Body of pancreas (tissue), 4 donors: Measurements from ENCODE around the gene NSMCE1. TPM values are rescaled to one million over a fixed set of nuclear protein-coding genes. Genes with fewer than 3 reads are reported as not detected.
A peak's percentile ranks its signal among the peaks of the same experiment; 100 is the strongest.

Experiments used
- ATAC-seq: fragments of 150-250 bp; one replicate; pipeline ENCODE4 v1.9.1; 2016
- DNase-seq, 4 donors: peaks; one replicate each; pipeline ENCODE4 v3.0.0-alpha.2; 2019
- H3K27ac ChIP-seq, 4 donors: fragments of 200-600 bp; sonication (generic); 1 replicate in 3 of 4; 2 replicates in 1 of 4; pipeline versions ENCODE4 v1.5.1 to v1.6.1; 2016 to 2019; ENCODE audit warnings: mild to moderate bottlenecking in 1 of 4, mixed read lengths in 1 of 4, moderate library complexity in 1 of 4
- H3K27me3 ChIP-seq, 2 donors: fragments of 200-600 bp; sonication (generic); one replicate each; pipeline ENCODE4 v1.6.0; 2016; ENCODE audit warnings: mild to moderate bottlenecking in 1 of 2
- H3K36me3 ChIP-seq, 2 donors: fragments of 200-600 bp; sonication (generic); replicated peaks in 1 of 2; 2 replicates each; pipeline ENCODE4 v1.5.1; 2016; ENCODE audit warnings: low read depth in 2 of 2; ENCODE audit not compliant: insufficient read depth in 1 of 2
- H3K4me1 ChIP-seq: fragments of 200-600 bp; sonication (generic); one replicate; pipeline ENCODE4 v1.6.0; 2016
- H3K4me3 ChIP-seq, 2 donors: fragments of 200-600 bp; sonication (generic); 1 replicate in 1 of 2; 2 replicates in 1 of 2; pipeline ENCODE4 v1.5.1; 2016 to 2019
- H3K9me3 ChIP-seq, 3 donors: fragments of 200-600 bp; sonication (generic); 1 replicate in 2 of 3; 2 replicates in 1 of 3; pipeline ENCODE4 v1.5.1; 2016
- POLR2A ChIP-seq, 3 donors: fragments of 450-650 bp; IDR thresholded peaks; one replicate each; pipeline ENCODE4 v1.6.1; 2016; ENCODE audit warnings: antibody characterized with exemption in 3 of 3, mild to moderate bottlenecking in 2 of 3
- WGBS, 2 donors: methylation state at CpG; one replicate each; pipeline ENCODE4 v1.1.5; 2017; 5-methylcytosine and 5-hydroxymethylcytosine counted together
- intact Hi-C: fragments of 100-400 bp; cut with DNase I; formaldehyde crosslinking; loops from one replicate; pipeline ENCODE4 v1.15.1; 2023
- total RNA-seq, 2 donors: library from RNA; depleted of rRNA; stranded (reverse); fragments of >200 nt; gene quantifications; one replicate each; pipeline ENCODE4 v1.1.0, GENCODE V29; 2016
- TF ChIP-seq, protein P1 (sequence below), 7 experiments: fragments of 450-650 bp in 4 of 7; fragments of 200-600 bp in 3 of 7; sonication (generic) in 3 of 7; IDR thresholded peaks; one replicate each; pipeline ENCODE4 v1.5.1; 2016 to 2019; ENCODE audit warnings: antibody characterized with exemption in 7 of 7

The NSMCE1 gene
- total RNA-seq, 2 donors from 2014 or later: 20.1 to 29.1 TPM

DNA sequence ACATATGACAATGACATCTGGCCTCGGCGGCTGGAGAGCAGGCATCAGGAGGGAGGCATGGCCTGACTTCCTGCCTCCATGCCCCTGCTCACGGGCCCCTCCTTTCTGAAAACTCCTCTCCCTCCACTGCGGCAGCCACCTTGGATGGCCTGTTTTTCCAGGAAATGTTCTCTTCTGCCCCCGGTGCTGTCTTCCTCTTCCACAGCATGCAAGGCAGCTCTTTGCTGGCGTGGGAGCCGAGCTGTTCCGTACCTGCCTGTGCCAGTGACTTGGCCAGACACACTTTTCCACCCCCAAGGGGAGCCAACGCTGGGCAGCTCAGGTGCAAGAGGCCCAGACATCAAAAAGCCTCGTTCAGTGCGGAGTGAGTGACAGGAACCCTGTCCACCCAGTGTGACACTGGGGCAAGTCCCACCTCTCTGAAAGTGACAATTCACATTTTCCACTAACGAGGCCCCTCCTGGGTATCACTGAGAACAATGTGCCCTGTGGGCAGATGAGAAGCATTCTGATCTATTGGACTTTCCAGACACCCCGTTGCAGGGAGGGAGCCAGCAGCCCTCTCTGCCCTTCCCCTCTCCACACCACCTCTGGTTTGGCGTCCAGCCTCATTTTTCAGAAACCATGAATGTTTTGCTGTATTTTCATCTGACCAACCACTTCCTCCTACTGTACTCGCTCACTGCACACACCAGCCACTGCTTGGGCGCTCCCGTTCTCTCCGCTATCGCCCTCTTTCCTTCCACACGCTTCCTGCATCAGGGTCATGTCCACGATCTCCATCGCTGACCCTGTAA, 31.2 kb downstream of the NSMCE1 start:
- H3K9me3 ChIP-seq: no peaks in the 10 kb centered on the region
- DNase-seq (peak in 1 of 4 donors; percentile 46), ATAC-seq (peak; percentile 22)
- intact Hi-C loops: loop anchor here (10.0 kb wide), 2 partner anchors 77 to 137 kb away; partner anchors contain the start of gene IL4R
- no peak for TF ChIP-seq POLR2A (IDR thresholded peaks at IDR 0.05)
- TF ChIP-seq, protein P1, sequence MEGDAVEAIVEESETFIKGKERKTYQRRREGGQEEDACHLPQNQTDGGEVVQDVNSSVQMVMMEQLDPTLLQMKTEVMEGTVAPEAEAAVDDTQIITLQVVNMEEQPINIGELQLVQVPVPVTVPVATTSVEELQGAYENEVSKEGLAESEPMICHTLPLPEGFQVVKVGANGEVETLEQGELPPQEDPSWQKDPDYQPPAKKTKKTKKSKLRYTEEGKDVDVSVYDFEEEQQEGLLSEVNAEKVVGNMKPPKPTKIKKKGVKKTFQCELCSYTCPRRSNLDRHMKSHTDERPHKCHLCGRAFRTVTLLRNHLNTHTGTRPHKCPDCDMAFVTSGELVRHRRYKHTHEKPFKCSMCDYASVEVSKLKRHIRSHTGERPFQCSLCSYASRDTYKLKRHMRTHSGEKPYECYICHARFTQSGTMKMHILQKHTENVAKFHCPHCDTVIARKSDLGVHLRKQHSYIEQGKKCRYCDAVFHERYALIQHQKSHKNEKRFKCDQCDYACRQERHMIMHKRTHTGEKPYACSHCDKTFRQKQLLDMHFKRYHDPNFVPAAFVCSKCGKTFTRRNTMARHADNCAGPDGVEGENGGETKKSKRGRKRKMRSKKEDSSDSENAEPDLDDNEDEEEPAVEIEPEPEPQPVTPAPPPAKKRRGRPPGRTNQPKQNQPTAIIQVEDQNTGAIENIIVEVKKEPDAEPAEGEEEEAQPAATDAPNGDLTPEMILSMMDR (IDR thresholded peaks at IDR 0.05): no peak
- H3K27me3 ChIP-seq: no peaks in the 10 kb centered on the region
- H3K4me3 ChIP-seq: no peak overlapping the region
- H3K36me3 ChIP-seq: peaks cover 0 to 3% of the 10 kb centered on the region in 2 donors
- peak overlapping the region; percentile 46 to 79 (median 58) for H3K27ac ChIP-seq
- H3K4me1 ChIP-seq: peaks cover 34% of the 10 kb centered on the region
- WGBS, 2 donors: 48 to 58% methylated on average over 19 to 22 of the region's 22 CpGs

DNA sequence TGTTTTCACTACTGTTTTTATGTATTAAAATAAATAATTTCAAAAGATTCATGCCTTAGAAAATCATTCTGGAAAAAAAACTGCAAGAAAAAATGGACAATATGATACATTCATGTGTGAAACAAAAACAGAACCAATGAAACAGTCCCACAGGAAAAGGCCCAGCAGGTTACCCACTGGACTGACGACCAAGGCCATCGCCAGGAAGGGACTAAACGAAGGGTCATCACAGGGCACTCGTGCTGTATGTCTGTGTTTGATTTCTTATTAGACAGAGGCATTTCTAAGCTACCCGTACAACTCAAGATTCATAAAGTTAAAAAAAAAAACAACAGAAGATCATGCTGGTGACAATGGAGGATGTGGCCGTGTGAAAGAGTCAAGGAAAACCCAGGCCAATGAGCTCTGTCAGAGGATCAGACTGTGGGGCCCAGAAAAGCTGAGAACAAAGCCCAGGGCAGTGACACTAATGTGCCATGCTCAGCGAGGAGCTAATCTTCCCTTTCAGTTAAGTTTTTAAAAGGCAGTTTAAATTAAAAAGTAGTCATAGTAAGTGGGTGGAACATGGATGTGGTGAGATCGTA, 31.8 kb downstream of the NSMCE1 start:
- no peaks in the 10 kb centered on the region for H3K27me3 ChIP-seq
- peak overlapping the region; percentile 46 to 79 (median 58) for H3K27ac ChIP-seq
- TF ChIP-seq POLR2A (IDR thresholded peaks at IDR 0.05): no peak
- TF ChIP-seq, protein P1 (IDR thresholded peaks at IDR 0.05): no peak
- ATAC-seq (no peak), DNase-seq (no peak)
- no peaks in the 10 kb centered on the region for H3K9me3 ChIP-seq
- peaks cover 32% of the 10 kb centered on the region for H3K4me1 ChIP-seq
- intact Hi-C loops: loop anchor here (10.0 kb wide), 2 partner anchors 78 to 138 kb away; partner anchors contain the start of gene IL4R
- WGBS, 2 donors: 72 to 78% methylated on average over 8 of the region's 8 CpGs
- H3K36me3 ChIP-seq: peaks cover 0 to 3% of the 10 kb centered on the region in 2 donors
- no peak overlapping the region for H3K4me3 ChIP-seq

DNA sequence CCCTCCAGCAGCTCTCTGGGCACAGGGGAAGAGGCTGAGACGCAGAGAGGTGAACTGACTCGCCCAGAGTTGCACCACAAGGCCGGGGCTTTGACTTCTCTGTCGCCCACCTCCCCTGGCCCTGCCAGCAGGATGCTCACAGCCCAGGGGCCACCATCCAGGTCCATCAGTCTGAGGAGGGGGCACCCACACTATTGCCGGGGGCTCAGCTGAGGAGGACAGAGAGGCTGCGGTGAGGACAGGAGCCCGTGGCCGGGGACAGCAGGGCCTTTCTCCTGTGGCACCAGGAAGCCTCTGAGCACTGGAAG, 32.7 kb downstream of the NSMCE1 start:
- Histone ChIP-seq H3K27ac (peak overlapping the region in 3 of 4 donors; percentile 15 to 46 (median 23)), H3K36me3 (peaks cover 0 to 3% of the 10 kb centered on the region in 2 donors), H3K27me3 (no peaks in the 10 kb centered on the region), H3K4me1 (peaks cover 32% of the 10 kb centered on the region), H3K9me3 (no peaks in the 10 kb centered on the region), H3K4me3 (no peak overlapping the region)
- intact Hi-C loops: loop anchor here (10.0 kb wide), 2 partner anchors 79 to 139 kb away; partner anchors contain the start of gene IL4R
- ATAC-seq: no peak
- no peak for DNase-seq
- 73 to 94% methylated on average over 3 to 8 of the region's 8 CpGs for WGBS, 2 donors
- TF ChIP-seq, protein P1 (IDR thresholded peaks at IDR 0.05): no peak
- TF ChIP-seq POLR2A (IDR thresholded peaks at IDR 0.05): no peak

DNA sequence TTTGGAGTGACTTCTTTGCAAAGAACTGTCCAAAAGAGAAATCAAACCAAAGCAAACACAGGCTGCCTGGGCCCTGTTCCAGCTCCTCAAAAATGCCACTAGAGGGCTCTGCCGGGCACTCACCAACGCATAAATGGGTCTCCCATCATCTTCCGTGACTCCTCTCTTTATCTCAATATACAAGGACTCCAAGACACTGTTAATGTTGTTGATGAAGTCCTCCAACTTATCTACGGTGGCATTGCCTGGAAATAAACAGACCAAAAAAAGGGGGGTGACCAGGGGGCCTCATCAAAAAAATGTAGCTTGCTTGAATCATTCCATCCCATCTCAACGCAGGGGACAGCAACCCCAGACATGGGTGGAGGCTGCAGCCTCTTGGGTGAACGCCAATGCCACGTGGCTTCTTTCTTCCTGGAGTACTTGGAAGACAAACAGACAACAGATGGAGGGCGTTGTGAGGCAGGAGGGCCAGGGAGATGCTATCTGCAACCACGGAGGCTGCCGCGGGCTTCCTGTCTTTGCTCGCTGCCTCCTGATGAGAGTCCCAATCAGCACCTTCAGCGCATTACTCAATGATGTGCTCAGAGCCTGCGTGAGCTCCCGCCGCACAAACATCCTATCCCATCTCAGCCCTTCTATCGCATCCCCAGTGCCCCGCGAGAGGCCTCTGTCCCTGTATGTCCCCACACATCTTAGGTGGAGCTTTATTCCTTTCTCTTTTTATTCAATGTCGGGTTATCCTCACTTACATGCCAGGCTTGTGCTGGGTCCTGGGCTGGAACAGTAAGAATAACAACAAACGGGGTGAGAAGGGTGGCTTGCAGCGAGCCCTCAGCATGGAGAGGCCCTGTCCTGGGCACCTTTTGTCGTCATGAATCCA, 33.3 kb downstream of the NSMCE1 start:
- Histone ChIP-seq H3K36me3 (peaks cover 0 to 3% of the 10 kb centered on the region in 2 donors), H3K4me3 (no peak overlapping the region), H3K27ac (peak overlapping the region in 3 of 4 donors; percentile 15 to 46 (median 23)), H3K27me3 (no peaks in the 10 kb centered on the region), H3K4me1 (peaks cover 32% of the 10 kb centered on the region), H3K9me3 (no peaks in the 10 kb centered on the region)
- intact Hi-C loops: loop anchor here (10.0 kb wide), 2 partner anchors 80 to 140 kb away; partner anchors contain the start of gene IL4R
- 43 to 53% methylated on average over 22 to 23 of the region's 23 CpGs for WGBS, 2 donors
- ATAC-seq: peak; percentile 65
- no peak for TF ChIP-seq POLR2A (IDR thresholded peaks at IDR 0.05)
- TF ChIP-seq, protein P1 (IDR thresholded peaks at IDR 0.05): peak; percentile 55 to 81 (median 75)
- DNase-seq: peak; percentile 67 to 81 (median 72)
